HepG2 (cell line): Measurements from ENCODE around the gene KANSL1. TPM values are rescaled to one million over a fixed set of nuclear protein-coding genes. Genes with fewer than 3 reads are reported as not detected.
A peak's percentile ranks its signal among the peaks of the same experiment; 100 is the strongest.

Experiments
- ATAC-seq: fragments of 200-7000 bp; cut with Tn5 transposase; 3 replicates; pipeline ENCODE4 v1.9.1; 2020; ENCODE audit warnings: mild to moderate bottlenecking, moderate library complexity
- BruUV-seq: library from RNA; stranded (reverse); fragments of 400-500 nt; replicated peaks from 2 replicates; lab custom pipeline; 2021; lab: Mats Ljungman, UMichigan
- CTCF ChIA-PET: fragments of 300-600 bp; formaldehyde crosslinking; extraction: SDS; loops from one replicate; lab custom pipeline; 2021; ENCODE audit warnings: low total read pairs, inconsistent platforms, low intra/inter-chr PET ratio; lab: Yijun Ruan, JAX
- POLR2A ChIA-PET: fragments of 350-600 bp; sonication (Branson Sonifier 250); formaldehyde crosslinking; loops from one replicate; lab custom pipeline; 2020; ENCODE audit warnings: antibody characterized with exemption, inconsistent platforms; lab: Yijun Ruan, JAX
- DNase-seq: peaks from one replicate; pipeline ENCODE4 v3.0.0-alpha.2; 2015; ENCODE audit warnings: low spot score
- FAIRE-seq: peaks from 3 replicates; lab custom pipeline; 2011; peaks lifted over from hg19 to GRCh38; lab: Jason Lieb, UNC
- H2AFZ ChIP-seq: one replicate; pipeline ENCODE4 v1.6.1; 2011; ENCODE audit warnings: low read length, inconsistent platforms
- H3K27ac ChIP-seq: fragments of 300-600 bp; 3 replicates; pipeline ENCODE4 v1.8.0; 2011; ENCODE audit warnings: mixed run types, mild to moderate bottlenecking, mixed read lengths, low read length, inconsistent platforms; ENCODE audit not compliant: insufficient read depth; ENCODE audit errors: extremely low read length
- H3K27me3 ChIP-seq, 2 experiments: fragments of 200-600 bp in 1 of 2; 2 replicates in 1 of 2; 3 replicates in 1 of 2; pipeline versions ENCODE4 v1.6.0 to v1.8.0; 2011; ENCODE audit warnings: low read length in 2 of 2, mild to moderate bottlenecking in 2 of 2, moderate library complexity in 2 of 2, inconsistent platforms in 1 of 2; ENCODE audit not compliant: insufficient read depth in 2 of 2, control insufficient read depth in 1 of 2
- H3K36me3 ChIP-seq, 2 experiments: fragments of 200-600 bp in 1 of 2; replicated peaks in 1 of 2; 2 replicates in 1 of 2; 3 replicates in 1 of 2; pipeline versions ENCODE4 v1.5.1 to v1.8.0; 2011; ENCODE audit warnings: low read length in 2 of 2, inconsistent platforms in 1 of 2; ENCODE audit not compliant: insufficient read depth in 2 of 2, control insufficient read depth in 1 of 2
- H3K4me1 ChIP-seq: 2 replicates; pipeline ENCODE4 v1.5.1; 2012; ENCODE audit warnings: low read length, inconsistent platforms; ENCODE audit not compliant: insufficient read depth
- H3K4me2 ChIP-seq: 2 replicates; pipeline ENCODE4 v1.6.0; 2011; ENCODE audit warnings: low read depth, low read length, inconsistent platforms
- H3K4me3 ChIP-seq, 3 experiments: fragments of 200-600 bp in 1 of 3; sonication (generic), shearing (Covaris generic) in 1 of 3; replicated peaks in 1 of 3; 2 replicates each; pipeline ENCODE4 v1.5.1; 2011 to 2016; ENCODE audit warnings: low read length in 3 of 3, inconsistent platforms in 2 of 3, low read depth in 2 of 3, mild to moderate bottlenecking in 2 of 3, control low read depth in 1 of 3, mixed read lengths in 1 of 3; ENCODE audit not compliant: insufficient read depth in 1 of 3
- H3K79me2 ChIP-seq: one replicate; pipeline ENCODE4 v1.6.1; 2011; ENCODE audit warnings: low read length, inconsistent platforms; ENCODE audit not compliant: insufficient read depth
- H3K9ac ChIP-seq: 2 replicates; pipeline ENCODE4 v1.6.0; 2011; ENCODE audit warnings: mild to moderate bottlenecking, low read depth, low read length, inconsistent platforms; ENCODE audit not compliant: insufficient read depth
- H3K9me3 ChIP-seq: 2 replicates; pipeline ENCODE4 v1.5.1; 2012; ENCODE audit warnings: mild to moderate bottlenecking, low read length
- H4K20me1 ChIP-seq: 2 replicates; pipeline ENCODE4 v1.6.0; 2011; ENCODE audit warnings: inconsistent platforms, mild to moderate bottlenecking, low read length, moderate library complexity; ENCODE audit not compliant: insufficient read depth
- MAFK ChIP-seq, 2 experiments: IDR thresholded peaks in 1 of 2; conservative IDR thresholded peaks in 1 of 2; 2 replicates each; pipeline ENCODE4 v1.6.1; 2011; ENCODE audit warnings: improper control_type of control experiment in 2 of 2, low read length in 2 of 2
- SP1 ChIP-seq, 2 experiments: fragments of 450-650 bp in 1 of 2; sonication (generic) in 1 of 2; formaldehyde crosslinking in 1 of 2; IDR thresholded peaks; 2 replicates each; pipeline versions ENCODE4 v1.4.0 to v1.6.1; 2016 to 2020; ENCODE audit warnings: missing genetic modification reagents in 1 of 2
- SRSF4 ChIP-seq: fragments of 200-400 bp; formaldehyde crosslinking; IDR thresholded peaks from one replicate; pipeline ENCODE4 v1.6.1; 2018; ENCODE audit warnings: mild to moderate bottlenecking, low read depth, low read length, moderate library complexity; ENCODE audit not compliant: poor library complexity, severe bottlenecking
- ZIK1 ChIP-seq: sonication (generic); formaldehyde crosslinking; IDR thresholded peaks from 2 replicates; pipeline ENCODE4 v1.5.0; 2020; ENCODE audit warnings: mild to moderate bottlenecking, low read depth, missing genetic modification reagents, borderline replicate concordance
- ZNF121 ChIP-seq: sonication (generic); formaldehyde crosslinking; IDR thresholded peaks from 2 replicates; pipeline ENCODE4 v1.5.0; 2020; ENCODE audit warnings: mild to moderate bottlenecking, missing genetic modification reagents
- ZNF205 ChIP-seq: IDR thresholded peaks from 2 replicates; pipeline ENCODE4 v1.6.1; 2018; ENCODE audit warnings: missing biosample characterization, missing genetic modification reagents
- ZNF460 ChIP-seq: sonication (generic); formaldehyde crosslinking; IDR thresholded peaks from 2 replicates; pipeline ENCODE4 v1.5.1; 2020; ENCODE audit warnings: missing genetic modification reagents, mild to moderate bottlenecking, borderline replicate concordance
- ZNF652 ChIP-seq: IDR thresholded peaks from 2 replicates; pipeline ENCODE4 v1.6.1; 2016; ENCODE audit warnings: low read depth, borderline replicate concordance
- ZNF768 ChIP-seq: sonication (generic); formaldehyde crosslinking; IDR thresholded peaks from 2 replicates; pipeline ENCODE4 v1.4.0; 2020; ENCODE audit warnings: missing genetic modification reagents
- ZNF780A ChIP-seq: sonication (generic); formaldehyde crosslinking; IDR thresholded peaks from 2 replicates; pipeline ENCODE4 v1.8.0; 2022; ENCODE audit warnings: mild to moderate bottlenecking, missing genetic modification reagents, moderate library complexity
- WGBS: methylation state at CpG from one replicate; pipeline ENCODE4 v1.1.6; 2017; ENCODE audit warnings: low lambda C conversion rate; 5-methylcytosine and 5-hydroxymethylcytosine counted together
- in situ Hi-C: cut with HindIII; loops from 2 replicates; pipeline ENCODE4 v1.10.0; 2017; ENCODE audit warnings: low pct_unique_long_range_greater_than_20kb; ENCODE audit not compliant: extremely low pct_ligation_motif_present
- intact Hi-C: fragments of 100-400 bp; cut with micrococcal nuclease; formaldehyde crosslinking; loops from one replicate; pipeline ENCODE4 v1.10.0; 2022; ENCODE audit not compliant: unreplicated experiment
- polyA plus RNA-seq, 8 experiments: library from polyadenylated mRNA; depleted of rRNA in 3 of 8; stranded (reverse) in 7 of 8; unstranded in 1 of 8; fragments of >200 nt; fragmentation: Illumina TruSeq in 4 of 8; extraction: Trizol in 4 of 8; gene quantifications; 2 replicates each; pipeline versions ENCODE4 v1.2.1 to v1.2.3, GENCODE V29; 2011 to 2016; ENCODE audit warnings: low read depth in 4 of 8, missing spikeins in 1 of 8, mixed read lengths in 1 of 8; ENCODE audit not compliant: insufficient read depth in 1 of 8
- total RNA-seq, 5 experiments: library from RNA; depleted of rRNA; stranded (reverse); fragments of >200 nt; fragmentation: Illumina TruSeq; extraction: Trizol; gene quantifications; 2 replicates each; pipeline ENCODE4 v1.2.3, GENCODE V29; 2016; ENCODE audit warnings: low read depth in 1 of 5
- TF ChIP-seq, protein P1 (sequence below): sonication (generic); formaldehyde crosslinking; IDR thresholded peaks from 2 replicates; pipeline ENCODE4 v1.4.0; 2020; ENCODE audit warnings: missing genetic modification reagents
- TF ChIP-seq, protein P2 (sequence below): IDR thresholded peaks from 2 replicates; pipeline ENCODE4 v1.6.1; 2016

KANSL1 gene
- total and polyA plus RNA-seq, 2 of the 13 experiments (the other 11 are each of a cell fraction or from before 2014, with no cell fraction given): 24.0 to 59.6 TPM

DNA sequence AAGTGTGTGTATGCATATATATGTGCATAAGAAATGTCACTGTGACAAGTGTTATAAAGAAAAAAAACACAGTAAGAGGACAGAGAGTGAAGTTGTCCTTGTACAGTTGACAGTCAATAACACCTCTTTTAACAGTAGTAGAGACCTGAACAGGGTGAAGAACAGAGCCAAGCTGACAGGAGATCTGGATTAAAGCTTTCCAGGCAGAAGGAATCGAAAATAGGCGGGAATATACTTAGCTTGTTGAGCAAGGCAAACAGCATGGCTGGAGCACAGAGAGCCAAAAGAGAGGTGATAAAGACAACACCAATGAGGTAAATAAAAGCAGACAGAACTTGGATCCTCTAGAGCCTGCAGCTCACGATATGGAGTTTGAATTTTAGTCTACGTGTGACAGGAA lies 64.8 kb downstream of the KANSL1 start (continued):
- TF ChIP-seq, protein P1, sequence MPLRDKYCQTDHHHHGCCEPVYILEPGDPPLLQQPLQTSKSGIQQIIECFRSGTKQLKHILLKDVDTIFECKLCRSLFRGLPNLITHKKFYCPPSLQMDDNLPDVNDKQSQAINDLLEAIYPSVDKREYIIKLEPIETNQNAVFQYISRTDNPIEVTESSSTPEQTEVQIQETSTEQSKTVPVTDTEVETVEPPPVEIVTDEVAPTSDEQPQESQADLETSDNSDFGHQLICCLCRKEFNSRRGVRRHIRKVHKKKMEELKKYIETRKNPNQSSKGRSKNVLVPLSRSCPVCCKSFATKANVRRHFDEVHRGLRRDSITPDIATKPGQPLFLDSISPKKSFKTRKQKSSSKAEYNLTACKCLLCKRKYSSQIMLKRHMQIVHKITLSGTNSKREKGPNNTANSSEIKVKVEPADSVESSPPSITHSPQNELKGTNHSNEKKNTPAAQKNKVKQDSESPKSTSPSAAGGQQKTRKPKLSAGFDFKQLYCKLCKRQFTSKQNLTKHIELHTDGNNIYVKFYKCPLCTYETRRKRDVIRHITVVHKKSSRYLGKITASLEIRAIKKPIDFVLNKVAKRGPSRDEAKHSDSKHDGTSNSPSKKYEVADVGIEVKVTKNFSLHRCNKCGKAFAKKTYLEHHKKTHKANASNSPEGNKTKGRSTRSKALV: no peak
- TF ChIP-seq SP1 (IDR thresholded peaks at IDR 0.05): no peak
- TF ChIP-seq SP1 (CRISPR knock-in tag; IDR thresholded peaks at IDR 0.05): no peak
- no peak for TF ChIP-seq ZIK1 (CRISPR knock-in tag)
- TF ChIP-seq, protein P2, sequence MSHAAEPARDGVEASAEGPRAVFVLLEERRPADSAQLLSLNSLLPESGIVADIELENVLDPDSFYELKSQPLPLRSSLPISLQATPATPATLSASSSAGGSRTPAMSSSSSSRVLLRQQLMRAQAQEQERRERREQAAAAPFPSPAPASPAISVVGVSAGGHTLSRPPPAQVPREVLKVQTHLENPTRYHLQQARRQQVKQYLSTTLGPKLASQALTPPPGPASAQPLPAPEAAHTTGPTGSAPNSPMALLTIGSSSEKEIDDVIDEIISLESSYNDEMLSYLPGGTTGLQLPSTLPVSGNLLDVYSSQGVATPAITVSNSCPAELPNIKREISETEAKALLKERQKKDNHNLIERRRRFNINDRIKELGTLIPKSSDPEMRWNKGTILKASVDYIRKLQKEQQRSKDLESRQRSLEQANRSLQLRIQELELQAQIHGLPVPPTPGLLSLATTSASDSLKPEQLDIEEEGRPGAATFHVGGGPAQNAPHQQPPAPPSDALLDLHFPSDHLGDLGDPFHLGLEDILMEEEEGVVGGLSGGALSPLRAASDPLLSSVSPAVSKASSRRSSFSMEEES (CRISPR knock-in tag): no peak
- no peak for TF ChIP-seq ZNF652 (CRISPR knock-in tag)
- no peak for TF ChIP-seq ZNF205 (CRISPR knock-in tag)
- no peak for TF ChIP-seq SRSF4
- TF ChIP-seq ZNF780A (CRISPR knock-in tag): no peak

DNA sequence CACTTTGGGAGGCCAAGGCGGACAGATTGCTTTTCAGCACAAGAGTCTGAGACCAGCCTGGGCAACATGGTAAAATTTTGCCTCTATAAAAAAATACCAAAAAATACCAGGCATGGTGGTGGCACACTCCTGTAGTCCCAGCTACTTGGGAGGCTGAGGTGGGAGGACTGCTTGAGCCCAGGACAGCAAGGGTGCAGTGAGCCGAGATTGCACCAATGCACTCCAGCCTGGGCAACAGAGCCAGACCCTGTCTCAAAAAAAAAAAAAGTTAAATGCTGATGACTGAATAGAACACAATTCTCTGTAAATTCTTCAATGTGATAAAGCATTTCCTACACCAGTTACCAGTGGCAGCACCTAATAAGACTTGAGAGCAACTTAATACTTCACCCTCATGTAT lies 65.7 kb downstream of the KANSL1 start:
- Histone ChIP-seq H3K79me2 (peaks cover 96% of the 10 kb centered on the region), H4K20me1 (peaks cover 67% of the 10 kb centered on the region), H3K27ac (no peak overlapping the region), H3K4me3 (no peak overlapping the region), H3K4me1 (peaks cover 4% of the 10 kb centered on the region; the same call in 1 of the 2 replicates), H3K27me3 (no peaks in the 10 kb centered on the region), H3K4me2 (no peak overlapping the region), H3K36me3 (peaks cover 0 to 10% of the 10 kb centered on the region in 2 experiments; a peak in 3 of 5 replicates), H3K9ac (no peak overlapping the region), H3K9me3 (no peaks in the 10 kb centered on the region), H2AFZ (no peak overlapping the region)
- FAIRE-seq (no peak), ATAC-seq (no peak), DNase-seq (no peak)
- CTCF ChIA-PET: no interaction called here
- in situ Hi-C loops (no loop called here), intact Hi-C loops (no loop called here)
- POLR2A ChIA-PET: no interaction called here
- BruUV-seq: no TSS peak
- WGBS: 92% methylated on average over 2 of the region's 2 CpGs
- TF ChIP-seq ZNF121 (peak; percentile 78; the same call in 1 of the 2 replicates), ZNF460 (CRISPR knock-in tag) (peak; percentile 30; the same call in 1 of the 2 replicates), ZNF768 (peak; percentile 29; the same call in 1 of the 2 replicates), MAFK (conservative IDR thresholded peaks at IDR 0.05 in 1 of 2, IDR thresholded peaks at IDR 0.05 in 1 of 2; ENCODE audit: low read length in 2 of 2) (no peak)
